A549 treated with AZD9567 at 1 μM for 4 hours (cell line): ENCODE measurements around the gene AIF1L. TPM values are rescaled to one million over a fixed set of nuclear protein-coding genes. Genes with fewer than 3 reads are reported as not detected.

Experiments used
- total RNA-seq: library from RNA; stranded (reverse); fragments of 200-300 nt; extraction: Qiagen RNA extraction; gene quantifications from 5 replicates; pipeline ENCODE4 v1.2.3, GENCODE V29; 2022; ENCODE audit not compliant: insufficient read depth

Gene AIF1L
- total RNA-seq: 1.4 to 2.4 TPM (median 1.5 TPM) in 5 replicates

DNA sequence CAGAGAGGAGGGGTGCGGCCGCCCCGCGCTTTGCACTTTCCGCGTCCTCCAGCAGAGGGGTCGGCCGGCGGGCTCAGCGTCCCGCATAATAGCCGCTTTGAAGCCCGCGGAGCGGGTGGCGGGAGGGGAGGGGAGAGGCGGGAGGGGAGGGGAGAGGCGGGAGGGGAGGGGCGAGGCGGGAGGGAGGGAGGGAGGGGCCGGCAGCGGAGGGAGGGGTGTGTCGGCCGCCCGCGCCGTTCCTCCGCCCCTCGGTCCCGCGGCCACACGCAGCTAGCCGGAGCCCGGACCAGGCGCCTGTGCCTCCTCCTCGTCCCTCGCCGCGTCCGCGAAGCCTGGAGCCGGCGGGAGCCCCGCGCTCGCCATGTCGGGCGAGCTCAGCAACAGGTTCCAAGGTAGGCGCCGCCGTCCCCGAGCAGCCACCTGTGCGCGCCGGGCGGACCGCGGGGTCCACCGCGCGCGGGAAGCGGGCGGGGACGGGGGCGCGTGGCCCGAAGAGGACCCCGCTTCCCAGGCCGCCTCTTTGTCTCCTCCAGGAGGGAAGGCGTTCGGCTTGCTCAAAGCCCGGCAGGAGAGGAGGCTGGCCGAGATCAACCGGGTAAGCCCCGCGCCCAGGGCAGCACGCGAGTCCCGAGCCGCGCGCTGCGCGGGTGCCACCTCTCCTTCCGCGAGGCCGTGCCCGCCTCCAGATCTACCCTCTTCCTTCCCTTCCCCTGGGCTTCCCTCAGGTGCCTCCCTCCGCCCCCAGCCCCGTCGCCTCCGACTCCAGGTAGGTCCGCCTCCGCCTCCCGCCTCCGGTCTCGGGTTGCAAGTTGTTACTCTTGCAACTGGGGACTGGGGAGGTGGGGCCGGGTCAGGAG, at the start of gene AIF1L:
AIF1L (plus strand) TSS at position 263 of the 857 bp plus-strand sequence; CDS start at position 362, 99 bp downstream.

DNA sequence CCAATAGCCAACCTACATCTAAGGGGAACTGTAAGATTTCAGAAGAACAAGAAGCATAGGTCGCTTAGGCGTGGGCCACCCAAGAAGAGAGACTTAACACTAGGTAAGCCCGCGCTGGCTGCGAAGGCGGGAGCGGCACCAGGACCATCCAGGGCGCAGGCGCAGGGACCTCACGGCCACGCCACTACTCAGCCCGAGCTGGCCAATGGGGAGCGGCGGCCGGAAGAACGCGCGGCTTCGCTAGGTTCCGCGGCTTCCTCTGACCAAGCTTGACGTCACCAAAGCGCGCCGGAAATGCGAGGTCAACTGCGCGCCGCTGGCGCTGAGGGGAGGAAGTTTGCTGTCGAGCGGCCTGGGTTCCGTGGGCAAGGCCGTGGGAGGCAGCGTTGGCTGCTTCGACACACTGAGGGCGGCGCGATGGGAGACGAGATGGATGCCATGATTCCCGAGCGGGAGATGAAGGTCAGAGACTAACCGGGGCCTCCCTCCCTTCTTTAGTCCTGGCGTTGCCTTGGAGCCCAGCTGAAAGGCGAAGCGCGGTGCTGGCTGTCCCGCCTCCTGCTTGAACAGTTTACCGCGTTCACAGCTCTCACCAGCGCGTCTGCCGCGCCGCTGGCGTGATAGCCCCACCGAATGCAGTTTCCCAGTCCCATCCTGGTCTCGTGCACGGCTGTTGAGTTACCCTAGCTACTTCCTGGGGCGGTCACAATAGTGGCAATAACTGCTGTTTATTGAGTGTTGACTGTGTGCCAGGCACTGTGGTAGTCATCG, 29.1 kb downstream of the AIF1L start, which contains the start of gene NUP214:
NUP214 (plus strand) TSS at position 299 of the 771 bp plus-strand sequence; CDS start at position 418, 119 bp downstream.

Other genes starting within 250 kb of the AIF1L start
- not detected in 5 replicates for gene QRFP, start 199.7 kb upstream of the AIF1L start, total RNA-seq
- gene FIBCD1, start 157.3 kb upstream of the AIF1L start, total RNA-seq: 10.5 to 15.5 TPM (median 12.2 TPM) in 5 replicates
- 1.3 to 2.6 TPM (median 2.2 TPM) in 5 replicates for gene LAMC3, start 87.4 kb upstream of the AIF1L start, total RNA-seq
- gene NUP214, start 29.1 kb downstream of the AIF1L start, total RNA-seq: 22.2 to 45.2 TPM (median 22.9 TPM) in 5 replicates
- 0.24 to 0.92 TPM (median 0.33 TPM) in 5 replicates for gene FAM78A, start 180.0 kb downstream of the AIF1L start, total RNA-seq
- gene PLPP7, start 193.2 kb downstream of the AIF1L start, total RNA-seq: 0.08 TPM in 1 of 5 replicates, not detected in the others